Loucy (cell line): Measurements from ENCODE around the gene ALOX5AP.

ENCODE experiments used
- CTCF ChIP-seq: fragments of 200-600 bp; sonication (generic); conservative IDR thresholded peaks from 2 replicates; pipeline ENCODE4 v1.5.1; 2014; ENCODE audit warnings: mild to moderate bottlenecking, antibody characterized with exemption, low read length
- EZH2phosphoT487 ChIP-seq: fragments of 200-600 bp; IDR thresholded peaks from 2 replicates; pipeline ENCODE4 v1.6.1; 2018; ENCODE audit warnings: antibody characterized with exemption, mild to moderate bottlenecking, moderate library complexity, borderline replicate concordance

GRCh38 chr13:30692113-30692512 lies 43.2 kb upstream of the ALOX5AP start:
- TF ChIP-seq CTCF: no peak
- TF ChIP-seq EZH2phosphoT487: no peak
